HG03378 (cell line): ENCODE data around the gene FBF1.

Source experiments
- ATAC-seq: cut with Tn5 transposase; IDR thresholded peaks from one replicate; pipeline ENCODE4 v1.9.1; 2021; ENCODE audit warnings: mild to moderate bottlenecking, moderate library complexity; ENCODE audit not compliant: unreplicated experiment

The FBF1 gene

DNA sequence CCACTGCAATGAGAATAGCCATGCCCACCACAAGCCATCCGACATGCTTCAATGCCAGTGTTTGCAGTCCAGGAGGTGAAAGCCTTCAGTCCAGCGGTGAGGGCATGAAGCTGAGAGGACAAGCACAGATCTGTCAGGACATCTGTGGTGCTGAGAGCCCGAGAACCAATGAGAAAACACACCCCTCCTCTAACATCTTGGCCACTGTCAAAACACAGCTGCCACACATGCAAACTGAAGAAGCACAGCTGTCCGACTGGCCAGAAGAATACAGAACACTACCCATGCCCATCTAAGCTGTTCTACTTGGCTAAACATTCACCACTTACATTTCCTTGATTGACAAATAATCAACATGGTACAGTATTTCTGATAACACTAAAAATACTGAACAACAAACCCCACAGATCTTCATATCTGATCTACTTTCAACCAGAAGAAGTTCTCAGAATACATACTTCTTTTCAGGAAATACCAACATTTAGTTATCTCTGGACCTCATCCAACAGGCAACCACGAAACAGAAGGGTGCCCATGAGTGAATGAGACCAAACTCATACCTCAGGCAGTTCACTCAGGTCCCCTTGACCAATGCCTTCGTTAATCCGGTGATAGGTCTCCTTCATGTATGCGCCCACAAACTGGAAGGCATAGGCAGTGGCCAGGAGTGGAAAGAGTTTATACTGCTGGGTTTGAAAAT is 10.2 kb upstream of the FBF1 start:
- no peak for ATAC-seq

GRCh38 chr17:75950421-75950820 is 9.6 kb upstream of the FBF1 start:
- no peak for ATAC-seq

DNA sequence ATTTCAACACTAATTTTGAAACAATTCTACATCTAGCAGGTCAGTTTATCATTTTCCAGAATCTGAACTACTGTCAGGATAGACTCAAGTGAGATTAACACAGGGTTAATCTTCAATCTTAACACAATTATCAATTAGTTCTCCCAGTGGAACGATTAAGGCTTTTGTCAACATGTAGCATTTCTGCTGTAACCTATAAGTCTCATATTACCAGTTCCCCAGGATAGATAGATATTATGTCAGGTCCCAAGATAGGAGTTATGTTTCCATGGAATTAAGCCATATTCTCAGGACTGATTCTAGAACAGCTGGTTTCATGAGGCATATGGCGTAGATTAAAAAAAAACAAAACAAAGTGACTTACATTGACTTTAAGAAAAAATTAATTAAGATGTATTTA is 4.4 kb upstream of the FBF1 start:
- ATAC-seq = no peak

- no peak for ATAC-seq
Measured at GRCh38 chr17:75943491-75943890, 2.6 kb upstream of the FBF1 start.

- no peak for ATAC-seq
Measured at GRCh38 chr17:75942473-75942872, 1.6 kb upstream of the FBF1 start.

GRCh38 chr17:75941442-75941819 is 589 bp upstream of the FBF1 start:
- ATAC-seq = no peak

GRCh38 chr17:75937652-75938051 is 3.2 kb downstream of the FBF1 start:
- ATAC-seq = no peak

DNA sequence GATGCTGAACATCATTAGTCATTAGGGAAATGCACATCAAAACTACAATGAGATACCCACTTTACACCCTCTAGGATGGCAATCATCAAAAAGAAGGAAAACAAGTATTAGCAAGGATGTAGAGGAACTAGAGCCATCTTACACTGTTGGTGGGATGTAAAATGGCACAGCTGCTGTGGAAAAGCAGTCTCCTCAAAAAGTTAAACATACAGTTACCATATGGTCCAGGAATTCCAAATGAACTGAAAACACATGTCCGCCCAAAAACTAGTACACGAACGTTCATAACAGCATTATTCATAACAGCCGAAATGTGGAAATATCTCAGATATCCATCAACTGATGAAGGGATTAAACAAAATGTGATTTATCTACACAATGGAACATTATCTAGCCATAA is 7.0 kb downstream of the FBF1 start:
- ATAC-seq = no peak

GRCh38 chr17:75932852-75933251 is 8.0 kb downstream of the FBF1 start:
- ATAC-seq = no peak

DNA sequence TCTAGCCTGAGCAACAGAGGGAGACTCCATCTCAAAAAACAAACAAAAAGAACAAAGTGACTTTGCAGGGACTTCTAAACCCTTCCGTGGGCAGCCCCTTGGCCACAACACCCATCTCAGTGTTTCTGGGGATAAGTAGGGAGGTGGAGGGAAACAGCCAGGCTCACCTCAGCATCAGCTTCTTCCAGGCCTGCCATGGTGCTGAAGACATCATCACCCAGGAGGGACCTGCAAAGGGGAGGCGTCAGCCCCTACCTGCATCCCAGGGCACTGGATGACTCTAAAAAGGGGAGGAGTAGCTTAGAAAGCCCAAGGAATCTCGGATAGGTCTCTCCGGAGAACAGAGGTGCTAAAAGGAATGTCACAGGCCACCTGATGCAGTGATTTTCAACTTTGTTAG is 9.8 kb downstream of the FBF1 start:
- ATAC-seq = no peak

DNA sequence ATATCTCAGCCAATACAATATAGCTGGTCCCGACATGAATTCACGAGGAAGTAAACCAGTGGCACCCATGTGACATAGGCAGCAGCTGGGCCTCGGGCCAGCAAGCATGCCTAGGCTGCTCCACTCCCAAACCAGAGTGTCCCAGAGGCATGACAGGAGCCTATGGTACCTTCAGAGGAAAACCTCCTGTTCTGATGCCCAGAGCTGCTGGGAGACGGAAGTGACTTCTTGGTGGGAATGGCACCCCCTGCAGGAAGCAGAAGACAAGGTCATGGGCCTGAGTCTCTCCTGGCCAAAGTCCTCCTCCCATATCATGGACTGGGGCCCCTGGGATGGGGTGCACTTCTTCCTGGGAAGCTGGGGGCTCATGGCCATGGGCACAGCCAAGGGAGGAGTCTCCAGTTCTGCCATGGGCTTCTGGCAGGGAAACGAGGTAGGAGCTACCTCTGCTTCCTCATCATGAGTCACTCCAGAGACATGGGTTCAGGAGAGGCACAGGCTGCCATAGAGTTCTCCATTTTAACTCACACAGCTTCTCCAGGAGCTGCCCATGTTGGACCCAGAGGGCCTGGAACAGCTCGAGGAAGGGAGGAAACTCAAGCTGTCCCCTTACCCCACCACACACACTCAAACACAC is 13.4 kb downstream of the FBF1 start:
- no peak for ATAC-seq

- no peak for ATAC-seq
Measured at GRCh38 chr17:75926456-75926855, 14.4 kb downstream of the FBF1 start.

GRCh38 chr17:75925912-75926311 is 14.9 kb downstream of the FBF1 start:
- ATAC-seq = no peak

DNA sequence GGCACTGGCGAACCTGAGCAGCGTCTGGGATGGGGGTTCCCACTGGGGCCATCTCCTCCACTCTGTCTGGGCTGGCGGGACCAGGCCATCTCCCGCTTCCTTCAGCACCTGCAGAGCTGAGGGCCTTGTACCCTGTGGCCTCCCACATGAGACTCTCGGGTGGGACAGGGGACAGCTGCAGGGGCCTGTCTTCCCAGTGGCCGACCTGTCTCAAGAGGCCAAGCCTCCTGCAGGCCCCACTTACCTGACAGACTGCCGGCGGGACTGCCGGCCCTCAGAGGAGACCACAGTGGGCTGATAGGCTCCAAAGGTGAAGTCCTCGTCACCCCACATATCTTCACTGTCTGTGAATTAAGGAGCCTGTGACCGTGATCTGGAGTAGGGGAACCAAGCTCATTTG is 15.7 kb downstream of the FBF1 start:
- no peak for ATAC-seq

GRCh38 chr17:75922963-75923874 is 17.6 kb downstream of the FBF1 start:
- ATAC-seq = no peak

- ATAC-seq = no peak
Measured at GRCh38 chr17:75922173-75922961, 18.5 kb downstream of the FBF1 start.

DNA sequence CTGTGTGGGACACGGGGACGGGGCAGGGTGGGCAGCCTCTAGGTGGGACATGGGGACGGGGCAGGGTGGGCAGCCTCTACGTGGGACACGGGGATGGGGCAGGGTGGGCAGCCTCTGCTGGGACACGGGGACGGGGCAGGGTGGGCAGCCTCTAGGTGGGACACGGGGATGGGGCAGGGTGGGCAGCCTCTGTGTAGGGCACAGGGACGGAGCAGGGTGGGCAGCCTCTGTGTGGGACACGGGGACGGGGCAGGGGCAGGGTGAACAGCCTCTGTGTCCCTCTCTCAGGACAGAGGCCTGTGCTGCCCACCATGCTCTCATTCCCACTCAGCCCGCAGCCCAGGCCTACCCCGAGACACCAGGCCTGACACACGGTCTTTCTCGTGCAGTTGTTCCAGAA is 19.2 kb downstream of the FBF1 start:
- no peak for ATAC-seq

GRCh38 chr17:75920045-75920560 is 20.7 kb downstream of the FBF1 start:
- no peak for ATAC-seq

- no peak for ATAC-seq
Measured at GRCh38 chr17:75919611-75920010, 21.2 kb downstream of the FBF1 start.

DNA sequence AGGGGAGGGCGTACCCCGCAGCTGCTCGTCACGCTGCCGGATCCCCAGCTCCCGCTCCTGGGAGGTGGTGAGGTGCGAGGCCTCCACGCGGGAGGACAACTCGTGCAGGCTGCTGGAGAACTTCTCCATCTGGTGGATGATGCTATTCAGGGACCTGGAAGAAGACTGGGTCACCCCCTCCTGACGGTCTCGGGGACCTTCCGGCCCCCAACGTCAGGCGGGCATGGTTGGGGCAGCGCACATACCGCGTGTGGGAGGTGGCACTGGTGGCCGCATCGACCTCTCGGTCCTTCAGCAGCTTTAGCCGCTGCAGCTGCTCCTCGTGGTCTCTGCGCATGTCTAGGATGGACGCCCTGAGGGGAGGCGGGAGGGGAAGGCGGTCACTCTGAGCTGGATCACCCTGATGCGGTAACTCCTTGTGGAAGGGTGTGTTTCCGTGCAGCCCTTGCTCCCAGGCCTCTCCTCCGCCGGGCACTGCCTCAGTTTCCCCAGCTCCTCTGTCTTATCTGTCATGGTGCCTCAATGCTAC is 22.9 kb downstream of the FBF1 start:
- ATAC-seq = no peak
